GM19438 (cell line): ENCODE measurements around the gene PACSIN2.

Experiments used
- ATAC-seq: cut with Tn5 transposase; IDR thresholded peaks from one replicate; pipeline ENCODE4 v1.9.1; 2021; ENCODE audit warnings: low read depth; ENCODE audit not compliant: unreplicated experiment

The PACSIN2 gene

DNA sequence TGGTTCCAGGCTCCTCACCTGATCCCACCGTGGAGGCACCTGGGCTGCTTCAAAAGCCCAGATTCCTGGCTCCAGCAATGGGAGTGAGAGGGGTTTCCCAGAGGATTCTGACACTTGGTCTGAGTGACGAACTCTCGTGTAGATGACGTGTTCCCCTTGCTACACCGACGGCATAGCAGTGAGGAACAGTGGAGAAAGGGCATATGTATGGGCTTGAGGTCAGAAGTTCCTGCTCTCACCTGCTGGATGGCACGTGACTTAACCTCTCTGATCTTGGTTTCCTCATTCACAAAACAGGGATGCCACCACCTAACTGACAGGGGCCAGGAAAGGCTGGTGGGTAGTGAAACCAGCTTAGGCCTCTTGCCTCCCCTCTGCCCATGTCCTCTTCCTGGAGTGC is 127.8 kb downstream of the PACSIN2 start:
- no peak for ATAC-seq

DNA sequence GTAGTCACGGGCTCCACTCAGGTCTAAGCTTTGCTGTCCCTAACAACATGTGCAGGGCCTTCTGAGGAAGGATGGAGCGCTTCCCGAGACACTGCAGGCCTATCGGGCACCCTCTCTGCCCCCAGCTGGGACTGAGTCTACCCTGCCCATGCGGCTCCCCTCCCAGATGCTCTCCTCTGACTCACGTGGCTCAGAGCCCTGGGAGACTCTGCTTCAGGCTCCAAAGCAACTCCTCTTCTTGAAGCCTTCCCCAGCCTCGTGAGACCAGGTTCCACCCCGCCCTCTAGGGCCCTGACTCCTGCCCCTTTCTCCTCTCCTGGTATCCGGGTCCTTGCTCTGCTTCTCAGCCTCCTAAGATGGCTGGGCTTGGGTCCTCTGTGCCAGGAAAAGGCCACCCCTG is 129.5 kb downstream of the PACSIN2 start:
- ATAC-seq: no peak

DNA sequence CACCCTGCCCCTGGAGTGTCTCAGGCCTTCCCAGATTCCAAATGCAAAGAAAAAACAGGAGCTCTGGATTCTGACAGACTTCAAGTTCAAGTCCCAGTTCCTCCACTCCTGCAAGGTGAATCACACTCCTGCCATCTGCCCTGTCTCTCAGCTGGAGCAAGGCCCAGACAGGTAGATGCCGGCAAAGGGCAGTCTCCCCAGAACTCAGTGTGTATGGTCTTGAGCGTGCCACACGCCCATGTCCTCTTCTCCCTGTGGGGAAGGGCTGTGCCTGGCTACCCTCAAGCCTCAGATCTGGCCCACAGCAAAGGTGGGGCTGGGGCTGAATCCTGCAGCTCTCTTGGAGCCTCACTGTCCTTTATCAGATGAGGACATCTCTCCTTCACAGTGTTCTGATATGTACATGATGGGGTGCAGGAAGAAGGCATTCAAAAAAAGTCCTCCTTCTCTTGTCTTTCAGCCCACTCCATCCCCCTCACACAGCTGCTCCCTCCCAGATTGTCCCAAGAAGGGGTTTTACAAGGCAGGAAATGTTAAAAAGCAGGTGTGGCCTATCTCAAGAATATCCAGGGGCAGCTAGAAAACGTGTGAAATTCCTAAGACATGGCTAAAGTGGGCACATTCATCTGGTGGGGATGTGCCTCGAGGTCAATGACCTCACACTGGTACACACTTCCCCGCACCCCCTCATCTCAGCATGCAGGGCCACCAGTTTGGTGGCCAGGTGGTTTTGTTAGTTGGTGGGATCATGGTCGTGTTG is 130.2 kb downstream of the PACSIN2 start:
- no peak for ATAC-seq

DNA sequence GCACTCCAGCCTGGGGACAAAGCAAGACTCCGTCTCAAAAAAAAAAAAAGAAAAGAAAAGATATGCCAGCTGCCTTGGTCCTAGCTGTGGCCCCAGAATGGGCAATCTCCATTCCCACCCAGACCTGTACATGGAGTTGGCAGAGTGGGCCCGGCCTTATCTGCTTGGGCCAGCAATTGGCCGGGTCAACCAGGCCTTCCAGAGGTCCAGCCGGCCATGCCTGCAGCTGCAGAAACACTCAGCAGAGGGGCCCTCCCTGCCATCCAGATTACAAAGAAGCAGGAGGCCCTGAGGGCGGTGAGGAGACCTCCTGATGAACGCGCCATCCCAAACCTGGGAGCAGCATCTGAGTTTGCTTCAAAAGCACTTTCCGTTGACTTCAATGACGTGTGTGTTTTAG is 131.0 kb downstream of the PACSIN2 start:
- no peak for ATAC-seq

DNA sequence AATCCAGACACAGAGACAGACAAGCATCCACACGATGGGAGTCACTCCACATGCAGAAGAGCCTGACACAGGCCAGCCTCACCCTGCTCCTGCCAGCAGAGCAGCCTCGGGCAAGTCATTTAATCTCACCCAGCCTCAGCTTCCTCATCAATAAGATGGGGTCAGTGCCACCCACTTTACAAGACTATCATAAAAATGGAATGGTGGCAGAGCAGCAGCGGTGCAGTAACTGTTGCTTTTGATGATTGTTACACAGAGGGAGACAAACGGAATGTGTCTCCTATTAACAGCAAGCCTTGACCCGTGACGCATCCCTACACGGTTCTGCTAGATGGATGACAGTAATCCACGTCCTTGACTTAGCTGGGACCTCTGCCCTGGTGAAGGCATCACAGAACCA is 131.8 kb downstream of the PACSIN2 start:
- no peak for ATAC-seq

DNA sequence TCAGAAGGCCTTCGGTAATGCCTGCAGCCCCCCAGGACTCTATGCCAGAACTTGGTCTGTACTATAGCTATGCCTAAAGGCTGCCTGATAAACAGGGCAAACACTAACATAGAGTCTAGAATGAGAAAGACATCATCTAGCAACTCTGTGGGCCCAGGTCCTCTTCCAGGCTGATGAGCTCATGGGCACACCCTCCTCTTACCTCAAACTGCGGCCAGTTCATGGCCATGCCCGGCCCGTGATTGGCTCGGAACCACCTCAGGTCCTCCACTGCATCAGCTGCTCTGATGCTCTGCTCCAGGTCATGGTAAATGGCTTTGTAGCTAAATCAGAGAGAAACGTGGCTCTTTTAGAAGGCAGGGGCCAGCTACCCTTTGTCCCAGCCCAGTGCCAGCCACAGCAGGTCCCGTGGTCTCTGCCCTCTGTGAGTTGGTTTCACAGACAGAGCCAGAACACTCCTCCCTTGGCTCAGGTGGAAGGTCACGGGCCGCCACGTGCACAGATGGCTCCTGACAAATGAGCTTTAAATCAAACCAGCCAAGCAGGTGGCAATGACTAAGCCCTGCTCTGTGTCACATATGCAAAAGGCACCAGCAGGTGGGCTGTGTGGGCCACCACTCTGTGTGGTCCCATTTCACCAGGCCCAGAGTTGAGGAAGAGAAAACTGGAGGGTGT is 132.8 kb downstream of the PACSIN2 start:
- ATAC-seq: no peak

DNA sequence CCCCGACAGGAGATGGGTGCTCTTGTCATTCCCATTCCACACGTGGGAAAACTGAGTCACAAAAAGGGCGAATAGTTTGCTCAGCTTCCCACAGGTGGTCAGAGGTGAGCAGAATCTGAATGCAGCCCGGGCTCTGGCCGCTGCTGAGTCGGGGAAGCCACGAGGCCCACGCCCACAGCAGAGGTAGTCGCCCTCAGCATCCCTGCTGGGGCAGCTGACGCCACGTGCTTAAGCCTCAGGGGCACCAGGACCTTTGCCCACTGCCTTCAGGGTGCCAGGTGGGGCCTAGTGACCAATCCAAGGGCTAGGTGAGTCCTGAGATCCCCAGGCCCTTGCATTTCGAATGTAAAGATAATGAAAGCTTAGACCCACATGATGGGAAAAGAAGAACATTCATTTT is 133.7 kb downstream of the PACSIN2 start:
- ATAC-seq: no peak

DNA sequence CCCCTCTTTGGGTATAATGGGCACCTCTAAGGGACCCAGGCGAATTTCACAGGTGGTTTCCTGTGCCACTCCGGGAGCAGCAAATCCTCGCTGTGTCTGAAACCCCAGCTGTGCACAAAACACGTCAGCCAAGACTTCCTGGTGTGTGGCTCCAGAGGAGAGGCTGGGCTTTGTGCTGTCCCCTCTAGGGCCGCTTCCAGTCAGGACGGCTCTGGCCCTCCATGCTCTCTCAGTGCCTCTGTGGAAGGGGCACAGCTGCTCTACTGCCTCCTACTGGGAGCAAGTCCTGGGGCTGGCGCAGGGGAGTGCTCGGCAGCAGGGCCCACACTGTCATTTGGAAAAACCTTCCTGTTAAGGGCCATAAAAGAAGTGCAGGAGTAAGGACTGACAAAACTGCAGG is 134.1 kb downstream of the PACSIN2 start:
- no peak for ATAC-seq

DNA sequence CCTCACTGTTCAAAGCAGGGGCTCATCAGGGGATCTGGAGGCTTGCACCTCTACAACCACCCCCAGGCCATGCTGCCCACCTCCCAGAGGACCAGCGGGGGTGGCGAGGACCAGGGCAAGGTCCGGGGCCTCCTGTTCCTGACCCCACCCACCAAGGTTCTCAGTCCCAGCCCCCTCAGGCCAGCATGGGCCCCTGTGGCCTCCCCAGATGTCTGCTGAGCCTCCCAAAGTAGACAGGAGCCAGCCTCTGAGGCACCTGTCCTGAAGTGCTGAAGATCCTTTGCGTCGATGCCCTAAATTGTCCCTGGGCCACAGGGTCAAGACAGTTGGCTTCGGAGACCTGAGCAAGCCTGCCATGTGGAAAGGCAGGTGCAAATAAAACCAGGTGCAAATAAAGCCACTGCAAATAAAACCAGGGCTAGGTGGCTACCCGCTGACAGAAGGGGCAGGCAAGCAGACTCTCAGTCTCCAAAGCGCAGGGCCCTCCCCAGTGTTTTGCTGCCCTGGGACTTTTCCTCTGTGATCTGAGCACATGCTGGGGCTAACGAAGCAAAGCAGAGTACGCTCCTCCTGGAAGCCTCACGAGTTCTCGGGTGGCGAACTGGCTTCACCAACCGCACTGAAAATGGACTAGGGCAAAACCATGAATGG is 135.5 kb downstream of the PACSIN2 start:
- no peak for ATAC-seq

DNA sequence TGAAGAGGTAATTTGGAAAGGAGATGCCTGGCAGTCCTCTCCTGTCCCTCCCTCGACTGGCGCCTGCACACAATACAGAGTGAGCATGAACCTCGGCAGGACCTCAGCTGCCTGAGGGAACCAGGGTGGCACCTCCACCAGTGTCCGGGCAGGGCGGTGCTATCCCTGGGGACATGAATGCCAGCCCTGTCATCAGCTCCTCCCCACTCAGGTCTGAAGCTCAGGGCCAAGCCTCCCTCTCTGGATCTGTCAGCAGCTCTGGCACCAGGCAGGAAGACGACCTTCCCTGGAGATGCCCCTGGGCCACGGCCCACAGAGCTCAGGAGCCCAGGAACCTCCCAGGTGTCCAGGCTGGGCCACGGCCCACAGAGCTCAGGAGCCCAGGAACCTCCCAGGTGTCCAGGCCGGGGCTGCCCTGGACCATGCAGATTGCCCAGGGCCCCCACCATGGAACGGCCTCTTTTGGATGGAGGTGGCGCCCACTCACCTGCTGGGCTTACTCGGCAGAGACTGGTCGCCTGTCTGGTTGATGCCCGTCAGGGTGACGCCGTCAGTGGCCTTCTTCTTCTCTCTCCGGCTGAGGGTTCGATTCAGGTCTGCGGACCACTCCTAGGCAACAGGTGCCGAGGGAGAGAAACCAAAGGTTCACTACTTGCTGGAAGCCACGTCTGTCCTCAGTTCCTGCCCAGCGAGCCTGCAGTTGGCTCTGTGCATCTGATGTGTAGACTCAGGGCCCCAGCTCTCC is 136.2 kb downstream of the PACSIN2 start:
- ATAC-seq: no peak

DNA sequence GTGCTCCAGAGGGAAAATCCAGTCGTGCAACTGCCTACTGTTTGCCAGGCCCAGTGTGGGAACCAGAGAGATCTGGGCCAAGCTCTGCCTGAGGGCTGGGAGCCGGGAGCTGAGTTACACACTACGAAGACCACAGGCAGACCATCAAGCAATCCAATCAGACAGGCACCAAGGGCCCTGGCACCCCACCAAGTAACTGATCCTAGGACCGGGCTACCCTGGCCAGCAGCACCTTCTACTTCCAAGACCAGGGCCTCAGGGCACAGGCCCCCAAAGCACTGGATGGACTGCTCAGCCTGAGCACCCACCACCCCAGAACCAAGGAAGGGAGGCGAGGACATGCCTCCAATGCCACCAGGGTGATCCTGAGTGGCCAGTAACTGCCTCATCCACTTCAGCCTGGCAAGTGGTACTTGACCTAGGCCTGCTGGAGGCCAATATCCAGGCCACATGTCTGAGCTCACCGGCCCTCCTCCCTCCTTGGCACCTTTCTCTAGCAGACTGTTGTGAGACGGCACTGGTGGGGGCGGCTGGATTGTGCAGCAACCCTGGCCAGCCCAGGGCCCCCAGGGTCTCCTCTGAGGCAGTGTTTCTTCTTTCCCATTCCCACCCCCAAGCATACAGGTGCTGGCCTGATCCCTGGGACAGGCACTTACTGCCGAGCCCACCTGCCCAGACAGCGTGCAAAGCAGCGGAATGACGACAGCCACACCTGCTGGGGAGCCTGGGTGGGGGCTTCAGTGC is 137.2 kb downstream of the PACSIN2 start:
- ATAC-seq: no peak

DNA sequence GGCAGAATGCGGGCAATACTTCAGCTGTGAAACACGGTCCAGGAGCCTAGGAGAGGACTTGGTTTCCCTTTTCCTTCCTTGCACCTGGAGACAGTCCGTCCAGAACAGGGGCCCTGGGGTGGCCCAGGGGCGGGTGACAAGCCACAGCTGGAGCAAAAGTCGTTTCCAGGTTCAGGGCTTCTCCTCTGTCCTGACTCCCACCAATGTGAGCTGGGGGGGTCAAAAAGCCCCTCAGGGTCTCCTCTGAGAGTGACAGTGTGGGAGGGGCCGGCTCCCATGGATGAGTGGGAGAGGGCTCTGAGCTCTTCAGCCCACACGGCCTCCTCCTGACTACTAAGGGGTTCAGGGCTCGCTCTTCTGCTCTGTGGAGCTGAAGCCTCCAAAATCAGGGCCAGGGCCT is 137.8 kb downstream of the PACSIN2 start:
- no peak for ATAC-seq

DNA sequence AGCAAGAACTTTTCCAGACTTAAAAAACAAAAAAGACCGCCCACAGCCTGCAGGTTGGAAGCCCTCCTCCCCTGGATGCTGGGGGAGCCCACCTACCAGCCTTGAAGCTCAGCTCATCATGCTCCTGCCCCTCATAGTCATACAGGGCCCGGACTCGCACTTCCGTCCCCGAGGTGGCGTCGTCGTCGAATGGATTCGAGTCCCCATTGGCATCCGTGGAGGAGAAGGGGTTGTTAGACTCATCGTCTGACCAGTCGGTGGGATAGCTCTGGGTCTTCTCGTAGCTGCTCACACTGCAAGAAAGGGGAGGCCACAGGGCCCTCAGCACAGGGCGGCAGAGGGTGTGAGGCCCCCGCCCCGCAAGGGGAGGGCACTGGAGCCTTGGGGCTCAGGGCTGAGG is 138.9 kb downstream of the PACSIN2 start:
- ATAC-seq: no peak

DNA sequence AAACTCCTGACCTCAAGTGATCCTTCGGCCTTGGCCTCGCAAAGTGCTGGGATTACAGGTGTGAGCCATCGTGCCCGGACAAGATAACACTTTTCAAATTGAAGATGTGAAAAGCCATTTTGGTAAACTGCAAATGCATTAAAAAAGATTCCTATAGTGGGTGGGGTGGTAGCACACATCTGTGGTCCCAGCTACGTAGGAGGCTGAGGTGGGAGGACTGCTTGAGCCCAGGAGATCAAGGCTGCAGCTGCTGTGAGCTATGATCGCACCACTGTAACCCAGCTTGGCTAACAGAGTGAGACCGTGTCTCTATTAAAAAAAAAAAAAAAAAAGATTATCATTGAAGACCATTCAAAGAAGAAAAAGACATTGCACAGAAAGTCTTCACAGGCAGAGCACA is 140.9 kb downstream of the PACSIN2 start:
- ATAC-seq: no peak

DNA sequence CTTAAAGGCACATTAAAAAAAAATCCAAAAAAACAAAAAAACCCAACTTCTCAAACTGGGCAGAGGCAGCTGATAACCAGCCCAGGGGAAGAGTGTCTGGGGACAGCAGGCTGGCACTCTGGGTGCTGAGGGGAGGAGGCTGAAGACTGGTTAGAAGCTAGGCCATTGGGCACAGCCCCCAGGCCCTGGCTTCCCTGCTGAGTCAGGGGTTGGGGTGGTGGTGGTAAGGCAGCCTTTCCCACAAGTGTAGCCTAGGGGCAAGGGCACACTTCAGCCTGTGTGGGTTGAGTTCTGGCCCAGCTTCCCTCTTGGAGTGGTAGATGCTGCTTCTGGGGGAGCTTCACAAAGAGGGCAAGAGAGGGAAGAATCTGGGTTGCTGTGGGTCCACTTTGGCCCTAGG is 141.6 kb downstream of the PACSIN2 start:
- no peak for ATAC-seq

DNA sequence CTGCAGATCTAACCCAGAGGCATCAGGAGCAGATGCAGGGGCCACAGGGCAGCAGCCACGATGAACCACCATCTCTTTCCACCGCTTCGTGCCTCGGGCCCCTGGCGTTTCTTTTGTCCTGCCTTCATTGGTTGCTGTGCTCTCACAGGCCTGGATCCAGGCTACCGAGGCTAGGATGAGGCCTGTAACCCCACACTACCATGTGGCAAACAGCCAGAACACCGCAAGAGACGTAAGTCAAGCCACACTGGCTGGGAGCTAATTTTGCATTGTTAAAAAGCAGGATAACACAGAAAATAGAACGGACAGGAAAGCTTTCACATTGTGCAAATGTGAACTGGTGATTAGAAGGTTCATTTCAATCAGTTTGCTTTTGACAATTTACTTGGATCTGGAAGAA is 142.1 kb downstream of the PACSIN2 start:
- ATAC-seq: no peak

DNA sequence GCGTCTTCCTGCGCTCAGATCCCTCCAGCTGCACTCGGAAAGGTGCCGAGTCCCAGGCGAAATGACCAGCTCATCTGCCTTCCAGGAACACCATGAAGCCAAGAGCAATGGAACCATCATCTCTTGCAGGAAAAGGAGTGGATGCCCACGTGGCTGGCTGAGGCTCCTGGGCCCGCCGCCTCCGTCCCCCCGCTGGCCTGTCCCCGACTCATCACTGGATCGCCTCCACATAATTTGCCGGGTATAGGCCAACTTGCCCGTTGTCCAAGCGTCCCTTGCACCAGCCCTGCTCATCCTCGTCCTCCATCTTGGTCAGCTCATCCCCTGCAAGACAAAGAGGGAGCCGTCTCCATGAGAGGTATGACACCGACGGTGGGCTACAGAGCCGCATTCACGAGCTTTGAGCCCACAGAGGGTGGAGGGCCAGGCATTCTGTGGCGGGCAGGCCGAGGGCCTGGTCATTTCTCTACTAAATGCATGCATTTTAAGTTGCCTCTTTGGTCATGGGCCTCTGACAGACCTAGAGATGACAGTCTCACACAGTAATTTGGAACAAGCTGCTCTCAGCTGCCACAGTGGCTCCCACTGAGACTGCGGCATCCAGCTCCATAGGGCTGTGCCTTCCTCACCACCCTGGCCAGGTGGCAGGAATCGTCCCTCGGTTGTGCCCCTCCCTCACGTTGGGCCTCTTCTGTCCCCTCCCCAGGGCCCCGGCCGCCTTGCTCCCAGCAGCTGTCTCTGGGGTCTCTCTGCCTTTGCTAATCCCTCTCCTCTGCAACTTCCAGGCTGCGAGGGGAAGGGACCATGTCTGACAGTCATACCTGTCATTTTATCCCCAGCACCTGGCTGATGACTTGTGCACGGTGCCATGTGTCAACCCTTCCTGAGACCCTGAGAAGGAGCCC is 143.6 kb downstream of the PACSIN2 start:
- ATAC-seq: no peak

DNA sequence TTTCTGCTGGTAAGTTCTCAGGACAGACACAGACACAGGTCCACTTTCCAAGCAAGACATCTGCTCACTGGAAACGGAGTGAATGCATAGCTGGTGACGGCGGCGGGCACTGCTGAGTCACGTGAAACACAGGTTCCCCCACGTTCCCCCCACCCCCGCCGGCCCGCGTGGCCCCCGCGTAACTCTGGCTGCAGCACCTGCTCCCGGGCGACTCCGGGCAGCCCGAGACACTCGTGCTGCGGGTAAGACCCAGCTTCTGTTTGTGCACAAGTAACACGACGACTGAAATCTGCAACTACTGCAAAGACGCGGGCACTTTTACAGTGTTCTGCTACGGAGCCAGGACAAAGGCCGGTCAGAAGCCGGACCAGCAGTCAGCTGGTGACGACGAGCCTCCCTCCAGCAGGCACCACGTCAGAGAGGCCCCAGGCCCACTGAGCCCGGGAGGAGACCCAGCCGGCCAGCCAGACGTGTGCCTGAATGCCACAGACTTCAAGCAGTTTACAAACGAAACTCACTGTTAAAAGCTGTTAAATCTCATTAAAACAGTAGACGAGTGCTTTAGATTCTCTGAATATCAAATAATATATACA is 145.0 kb downstream of the PACSIN2 start:
- no peak for ATAC-seq

DNA sequence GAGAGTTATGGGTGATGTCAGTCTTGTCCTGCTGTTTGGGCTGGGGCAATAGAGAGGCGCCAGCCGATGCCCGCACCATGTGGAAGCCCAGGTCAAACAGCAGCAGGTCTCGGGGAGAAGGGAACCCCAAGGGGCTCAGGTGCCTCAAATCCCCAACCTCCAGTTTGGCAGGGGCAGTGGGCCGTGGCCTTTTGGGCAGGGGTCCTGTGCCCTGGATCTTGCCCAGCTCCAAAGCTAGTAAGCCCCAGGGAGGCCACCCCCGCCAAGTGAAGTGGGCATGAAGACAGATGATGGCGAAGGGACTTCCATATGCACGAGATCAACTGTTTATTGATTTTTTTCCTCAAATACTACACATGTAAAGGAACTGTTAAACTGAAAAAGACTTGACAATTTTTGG is 145.5 kb downstream of the PACSIN2 start:
- no peak for ATAC-seq
